K562 (cell line): Measurements from ENCODE around the gene GTF3C1. TPM values are rescaled to one million over a fixed set of nuclear protein-coding genes. Genes with fewer than 3 reads are reported as not detected.

Experiments used
- ATAC-seq: fragments of 200-7000 bp; cut with Tn5 transposase; 3 replicates; pipeline ENCODE4 v1.9.1; 2020; ENCODE audit warnings: moderate library complexity
- BruUV-seq: library from RNA; stranded (reverse); fragments of 400-500 nt; replicated peaks from 2 replicates; lab custom pipeline; 2021; lab: Mats Ljungman, UMichigan
- CTCF ChIA-PET: fragments of 300-600 bp; formaldehyde crosslinking; extraction: SDS; loops from one replicate; lab custom pipeline; 2021; ENCODE audit warnings: low intra/inter-chr PET ratio; lab: Yijun Ruan, JAX
- POLR2A ChIA-PET: fragments of 300-600, 350-650 bp; sonication (Branson Sonifier 250); formaldehyde crosslinking; extraction: SDS; loops from one replicate; lab custom pipeline; 2021; ENCODE audit warnings: antibody characterized with exemption, inconsistent platforms; lab: Yijun Ruan, JAX
- DNase-seq, 4 experiments: peaks; one replicate each; pipeline versions ENCODE4 v3.0.0 to v3.0.0-alpha.2; 2011 to 2018; ENCODE audit warnings: low spot score in 3 of 4, mixed read lengths in 3 of 4; ENCODE audit errors: extremely low read depth in 1 of 4
- FAIRE-seq: peaks from 2 replicates; lab custom pipeline; 2011; peaks lifted over from hg19 to GRCh38; lab: Jason Lieb, UNC
- H2AFZ ChIP-seq: 2 replicates; pipeline ENCODE4 v1.6.0; 2011; ENCODE audit warnings: low read depth, low read length, control low read depth, inconsistent platforms
- H3K27ac ChIP-seq: fragments of 200-600 bp; 3 replicates; pipeline ENCODE4 v1.8.0; 2011; ENCODE audit warnings: low read depth, mild to moderate bottlenecking, control low read depth, inconsistent platforms, low read length, moderate library complexity, mixed read lengths; ENCODE audit errors: extremely low read depth
- H3K27me3 ChIP-seq, 2 experiments: fragments of 300-600 bp in 1 of 2; 2 replicates in 1 of 2; 3 replicates in 1 of 2; pipeline versions ENCODE4 v1.6.0 to v1.8.0; 2011; ENCODE audit warnings: inconsistent platforms in 2 of 2, low read length in 2 of 2, mild to moderate bottlenecking in 1 of 2, mixed read lengths in 1 of 2, moderate library complexity in 1 of 2; ENCODE audit not compliant: control insufficient read depth in 2 of 2, insufficient read depth in 2 of 2
- H3K36me3 ChIP-seq: fragments of 300-600 bp; 3 replicates; pipeline ENCODE4 v1.8.0; 2011; ENCODE audit warnings: mild to moderate bottlenecking, low read length, inconsistent platforms; ENCODE audit not compliant: control insufficient read depth, insufficient read depth
- H3K4me1 ChIP-seq, 2 experiments: fragments of 200-600 bp in 1 of 2; replicated peaks in 1 of 2; 2 replicates in 1 of 2; 3 replicates in 1 of 2; pipeline versions ENCODE4 v1.5.1 to v1.8.0; 2011; ENCODE audit warnings: inconsistent platforms in 2 of 2, low read length in 2 of 2, mild to moderate bottlenecking in 1 of 2, mixed read lengths in 1 of 2, moderate library complexity in 1 of 2; ENCODE audit not compliant: control insufficient read depth in 2 of 2, insufficient read depth in 2 of 2
- H3K4me2 ChIP-seq: 2 replicates; pipeline ENCODE4 v1.6.1; 2011; ENCODE audit warnings: low read length, control low read depth, inconsistent platforms, mixed read lengths; ENCODE audit not compliant: insufficient read depth
- H3K4me3 ChIP-seq: fragments of 200-600 bp; sonication (generic), shearing (Covaris generic); 2 replicates; pipeline ENCODE4 v1.5.1; 2016; ENCODE audit warnings: control low read depth, inconsistent platforms
- H3K79me2 ChIP-seq: fragments of 200-600 bp; 3 replicates; pipeline ENCODE4 v1.8.0; 2011; ENCODE audit warnings: low read length, inconsistent platforms; ENCODE audit not compliant: control insufficient read depth, insufficient read depth
- H3K9ac ChIP-seq, 2 experiments: 2 replicates each; pipeline versions ENCODE4 v1.6.0 to v1.6.1; 2011; ENCODE audit warnings: low read depth in 2 of 2, low read length in 2 of 2, control low read depth in 1 of 2, inconsistent platforms in 1 of 2, mild to moderate bottlenecking in 1 of 2, mixed read lengths in 1 of 2; ENCODE audit not compliant: insufficient read depth in 1 of 2
- H3K9me1 ChIP-seq: one replicate; pipeline ENCODE4 v1.6.0; 2011; ENCODE audit warnings: inconsistent platforms, mild to moderate bottlenecking, low read length, moderate library complexity; ENCODE audit not compliant: control insufficient read depth, insufficient read depth
- H3K9me3 ChIP-seq: replicated peaks from 2 replicates; pipeline ENCODE4 v1.5.1; 2011; ENCODE audit warnings: low read depth, low read length, inconsistent platforms; ENCODE audit not compliant: control insufficient read depth, insufficient read depth
- H4K20me1 ChIP-seq: replicated peaks from 2 replicates; pipeline ENCODE4 v1.6.1; 2011; ENCODE audit warnings: low read length, inconsistent platforms, mixed read lengths; ENCODE audit not compliant: control insufficient read depth, insufficient read depth
- ARNT ChIP-seq, 2 experiments: fragments of 450-650 bp; IDR thresholded peaks; 2 replicates each; pipeline ENCODE4 v1.6.1; 2016; ENCODE audit warnings: mild to moderate bottlenecking in 1 of 2
- EWSR1 ChIP-seq: fragments of 450-650 bp; IDR thresholded peaks from 2 replicates; pipeline ENCODE4 v1.6.1; 2018; ENCODE audit warnings: borderline replicate concordance, mild to moderate bottlenecking, low read depth, moderate library complexity; ENCODE audit not compliant: partially characterized antibody
- HNRNPLL ChIP-seq: fragments of 200-400 bp; formaldehyde crosslinking; IDR thresholded peaks from 2 replicates; pipeline ENCODE4 v1.6.1; 2017; ENCODE audit warnings: low read length, low read depth, mild to moderate bottlenecking; ENCODE audit not compliant: poor library complexity, severe bottlenecking
- ILK ChIP-seq: fragments of 450-650 bp; IDR thresholded peaks from 2 replicates; pipeline ENCODE4 v1.6.1; 2016; ENCODE audit warnings: missing genetic modification characterization, low read depth, mild to moderate bottlenecking, missing compliant biosample characterization, moderate library complexity, borderline replicate concordance
- MBD2 ChIP-seq: sonication (generic); IDR thresholded peaks from 2 replicates; pipeline ENCODE4 v1.6.1; 2016; ENCODE audit warnings: low read depth, borderline replicate concordance
- TBP ChIP-seq: optimal IDR thresholded peaks from 2 replicates; pipeline ENCODE3; 2011; ENCODE audit warnings: low read depth, low read length, improper control_type of control experiment
- USF1 ChIP-seq: sonication (generic); formaldehyde crosslinking; IDR thresholded peaks from 2 replicates; pipeline ENCODE4 v1.9.0; 2022; ENCODE audit warnings: mild to moderate bottlenecking, missing genetic modification reagents
- ZNF212 ChIP-seq: fragments of 450-650 bp; formaldehyde crosslinking; IDR thresholded peaks from 2 replicates; pipeline ENCODE4 v1.4.0; 2020; ENCODE audit warnings: mild to moderate bottlenecking
- ZNF347 ChIP-seq: fragments of 450-650 bp; formaldehyde crosslinking; IDR thresholded peaks from 2 replicates; pipeline ENCODE4 v1.4.0; 2020; ENCODE audit warnings: low read depth, mild to moderate bottlenecking, moderate library complexity
- ZNF41 ChIP-seq: fragments of 250-450 bp; sonication (Bioruptor Pico); conservative IDR thresholded peaks from 2 replicates; pipeline ENCODE4 v1.4.0; 2020; ENCODE audit warnings: mild to moderate bottlenecking
- WGBS: fragments of 100-300 bp; shearing (Covaris generic); methylation state at CpG from one replicate; pipeline ENCODE4 v1.1.6; 2016; ENCODE audit warnings: low coverage, mixed read lengths; ENCODE audit not compliant: insufficient coverage; ENCODE audit errors: missing lambda C conversion rate; 5-methylcytosine and 5-hydroxymethylcytosine counted together
- in situ Hi-C: fragments of 300-500 bp; cut with MboI; formaldehyde crosslinking; loops from 4 replicates; pipeline ENCODE4 v1.15.0; 2018; ENCODE audit warnings: inconsistent platforms, mixed read lengths
- intact Hi-C: fragments of 100-400 bp; cut with micrococcal nuclease; formaldehyde crosslinking; loops from 2 replicates; pipeline ENCODE4 v1.14.2; 2022
- polyA plus RNA-seq, 8 experiments: library from polyadenylated mRNA; depleted of rRNA in 4 of 8; stranded (reverse) in 5 of 8; unstranded in 3 of 8; fragments of >200 nt; fragmentation: Nextera tagmentation in 2 of 8; fragmentation: Illumina TruSeq in 1 of 8; extraction: Ambion mirVana in 2 of 8; extraction: Trizol in 1 of 8; gene quantifications; 2 replicates each; pipeline versions ENCODE4 v1.2.1 to v1.2.3, GENCODE V29; 2011 to 2014; ENCODE audit warnings: inconsistent platforms in 1 of 8, missing spikeins in 1 of 8
- total RNA-seq, 7 experiments: library from RNA; depleted of rRNA in 6 of 7; stranded (reverse); fragments of >200 nt in 6 of 7; fragmentation: Illumina TruSeq in 2 of 7; extraction: Trizol in 2 of 7; gene quantifications; 2 replicates each; pipeline versions ENCODE4 v1.2.1 to v1.2.3, GENCODE V29; 2011 to 2021; ENCODE audit warnings: low replicate concordance in 1 of 7

The GTF3C1 gene
- total and polyA plus RNA-seq, 9 of the 15 experiments (the other 6 are each of a cell fraction or from before 2014, with no cell fraction given): 0.72 to 63.6 (median 30.9) TPM

GRCh38 chr16:27576729-27577128 is 27.0 kb upstream of the GTF3C1 start:
- WGBS: 54% methylated on average over 5 of the region's 5 CpGs

More at GRCh38 chr16:27576729-27577128, 27.0 kb upstream of the GTF3C1 start:
- H3K9me3 ChIP-seq: no peaks in the 10 kb centered on the region
- intact Hi-C loops: no loop called here
- H3K4me2 ChIP-seq: no peak overlapping the region
- no peaks in the 10 kb centered on the region for H3K27me3 ChIP-seq
- DNase-seq: no peak
- TF ChIP-seq EWSR1: no peak
- TF ChIP-seq MBD2: no peak
- no peak for TF ChIP-seq TBP
- no peak for TF ChIP-seq ZNF41 (CRISPR knock-in tag)
- no peak for TF ChIP-seq ZNF212 (CRISPR knock-in tag)
- TF ChIP-seq ZNF347 (CRISPR knock-in tag): no peak
- TF ChIP-seq ILK (tag): no peak
- no peak for TF ChIP-seq HNRNPLL
- no peak for TF ChIP-seq ARNT (IDR thresholded peaks at IDR 0.05)
- TF ChIP-seq USF1 (CRISPR knock-in tag): no peak
- BruUV-seq: no TSS peak
- no peak for ATAC-seq
- POLR2A ChIA-PET: interaction anchor here (0.9 kb wide), 1 partner anchor 16 kb away, joined by 3 read pairs; no protein-coding TSS in a partner anchor
- H2AFZ ChIP-seq: no peak overlapping the region
- H4K20me1 ChIP-seq: no peaks in the 10 kb centered on the region
- no peaks in the 10 kb centered on the region for H3K9me1 ChIP-seq
- in situ Hi-C loops: no loop called here
- peaks cover 2% of the 10 kb centered on the region; the same call in 1 of the 3 replicates for H3K36me3 ChIP-seq
- no peak overlapping the region for H3K27ac ChIP-seq
- no peak overlapping the region for H3K4me3 ChIP-seq
- no peaks in the 10 kb centered on the region for H3K79me2 ChIP-seq
- CTCF ChIA-PET: no interaction called here
- H3K4me1 ChIP-seq: peaks cover 0 to 5% of the 10 kb centered on the region in 2 experiments; a peak in 1 of 5 replicates
- no peak for FAIRE-seq
- no peak overlapping the region; a peak in 1 of 4 replicates for H3K9ac ChIP-seq
